GM06990 (cell line): ENCODE results near the gene PEAR1.

Experiments used
- DNase-seq: peaks from one replicate; pipeline ENCODE4 v3.0.0-alpha.2; 2011; ENCODE audit not compliant: insufficient read length; ENCODE audit errors: extremely low read depth
- H3K27me3 ChIP-seq: replicated peaks from 2 replicates; pipeline ENCODE4 v1.6.0; 2011; ENCODE audit warnings: low read length; ENCODE audit not compliant: control insufficient read depth, insufficient read depth
- H3K36me3 ChIP-seq: 2 replicates; pipeline ENCODE4 v1.5.1; 2011; ENCODE audit warnings: low read length; ENCODE audit not compliant: control insufficient read depth, insufficient read depth
- H3K4me3 ChIP-seq: replicated peaks from 2 replicates; pipeline ENCODE4 v1.5.1; 2011; ENCODE audit warnings: low read depth, mild to moderate bottlenecking, control low read depth, low read length
- TF ChIP-seq, protein P1 (sequence below): IDR thresholded peaks from 2 replicates; pipeline ENCODE4 v1.5.1; 2011; ENCODE audit warnings: low read length, control low read depth, mild to moderate bottlenecking, inconsistent platforms; ENCODE audit not compliant: insufficient read depth, poor library complexity, severe bottlenecking

Gene PEAR1

GRCh38 chr1:156942576-156942975 lies 49.1 kb downstream of the PEAR1 start:
- H3K4me3 ChIP-seq = no peak overlapping the region
- no peaks in the 10 kb centered on the region for H3K27me3 ChIP-seq
- TF ChIP-seq, protein P1, sequence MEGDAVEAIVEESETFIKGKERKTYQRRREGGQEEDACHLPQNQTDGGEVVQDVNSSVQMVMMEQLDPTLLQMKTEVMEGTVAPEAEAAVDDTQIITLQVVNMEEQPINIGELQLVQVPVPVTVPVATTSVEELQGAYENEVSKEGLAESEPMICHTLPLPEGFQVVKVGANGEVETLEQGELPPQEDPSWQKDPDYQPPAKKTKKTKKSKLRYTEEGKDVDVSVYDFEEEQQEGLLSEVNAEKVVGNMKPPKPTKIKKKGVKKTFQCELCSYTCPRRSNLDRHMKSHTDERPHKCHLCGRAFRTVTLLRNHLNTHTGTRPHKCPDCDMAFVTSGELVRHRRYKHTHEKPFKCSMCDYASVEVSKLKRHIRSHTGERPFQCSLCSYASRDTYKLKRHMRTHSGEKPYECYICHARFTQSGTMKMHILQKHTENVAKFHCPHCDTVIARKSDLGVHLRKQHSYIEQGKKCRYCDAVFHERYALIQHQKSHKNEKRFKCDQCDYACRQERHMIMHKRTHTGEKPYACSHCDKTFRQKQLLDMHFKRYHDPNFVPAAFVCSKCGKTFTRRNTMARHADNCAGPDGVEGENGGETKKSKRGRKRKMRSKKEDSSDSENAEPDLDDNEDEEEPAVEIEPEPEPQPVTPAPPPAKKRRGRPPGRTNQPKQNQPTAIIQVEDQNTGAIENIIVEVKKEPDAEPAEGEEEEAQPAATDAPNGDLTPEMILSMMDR = no peak
- DNase-seq = no peak
- H3K36me3 ChIP-seq = peaks cover 34% of the 10 kb centered on the region

GRCh38 chr1:156943756-156944155 lies 50.2 kb downstream of the PEAR1 start:
- TF ChIP-seq, protein P1 = no peak
- peaks cover 31% of the 10 kb centered on the region for H3K36me3 ChIP-seq

DNA sequence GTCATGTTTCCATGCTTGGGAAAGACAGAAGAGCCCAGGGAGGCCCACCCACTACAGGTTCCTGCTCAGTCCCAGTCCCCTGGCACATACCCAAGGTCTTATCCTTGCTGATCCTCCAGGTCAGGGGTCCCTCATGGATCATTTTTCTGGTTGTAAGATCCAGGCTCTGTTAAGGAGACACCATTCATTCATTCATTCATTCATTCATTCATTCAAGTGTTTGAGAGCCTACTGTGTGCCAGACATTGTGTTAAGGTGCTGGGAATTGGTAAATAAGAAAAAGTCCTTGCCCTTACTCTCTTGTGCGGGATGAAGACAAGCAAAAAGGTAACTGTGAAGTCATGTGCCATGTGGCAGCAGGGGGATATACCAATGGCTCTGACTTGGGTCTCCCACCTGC lies 50.8 kb downstream of the PEAR1 start:
- no peak for DNase-seq
- Histone ChIP-seq H3K4me3 (no peak overlapping the region), H3K27me3 (no peaks in the 10 kb centered on the region), H3K36me3 (peaks cover 29% of the 10 kb centered on the region)
- TF ChIP-seq, protein P1 = no peak

More at GRCh38 chr1:156943756-156944155, 50.2 kb downstream of the PEAR1 start:
- Histone ChIP-seq H3K27me3 (no peaks in the 10 kb centered on the region), H3K4me3 (no peak overlapping the region)
- no peak for DNase-seq

- Histone ChIP-seq H3K4me3 (no peak overlapping the region), H3K27me3 (no peaks in the 10 kb centered on the region), H3K36me3 (peaks cover 25% of the 10 kb centered on the region)
- DNase-seq = no peak
- TF ChIP-seq, protein P1 = no peak
Measured at GRCh38 chr1:156944848-156945247, 51.3 kb downstream of the PEAR1 start.

DNA sequence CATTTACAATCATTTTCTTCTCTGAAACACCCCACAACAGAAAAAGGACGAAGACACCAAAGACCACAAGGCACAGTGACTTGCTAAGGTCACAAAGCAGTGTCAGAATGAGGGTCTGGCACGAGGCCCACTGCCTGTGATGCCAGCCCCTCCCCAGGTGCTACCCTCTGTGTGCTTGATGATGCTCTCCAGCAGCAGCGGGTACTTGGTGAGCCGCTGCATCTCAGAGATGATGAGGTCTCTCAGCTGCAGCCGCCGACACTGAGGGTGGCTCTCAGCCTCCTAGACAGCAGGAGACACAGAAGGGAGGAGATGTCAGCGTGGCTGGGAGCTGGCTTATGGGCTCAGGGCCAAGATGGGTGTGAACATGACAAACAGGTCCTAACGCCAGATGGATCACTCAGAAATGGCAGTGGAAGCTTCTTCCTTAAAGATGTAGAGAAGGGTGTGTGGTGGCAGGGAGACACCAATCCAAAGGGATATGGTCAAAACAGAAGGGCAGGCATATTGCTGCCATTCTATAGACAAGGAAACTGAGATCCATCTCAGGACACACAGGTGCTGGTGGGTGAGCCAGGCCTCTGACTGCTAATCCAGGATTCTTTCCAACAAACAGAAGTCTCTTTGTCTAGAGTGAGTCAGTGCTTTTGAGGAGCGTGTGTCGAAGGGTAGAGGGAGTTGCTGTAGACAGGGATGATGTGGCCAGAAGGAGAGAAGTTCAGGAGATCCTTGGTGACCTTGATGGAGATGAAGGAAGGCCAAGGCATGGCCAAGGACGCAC lies 52.6 kb downstream of the PEAR1 start:
- no peaks in the 10 kb centered on the region for H3K27me3 ChIP-seq
- no peak for DNase-seq
- H3K4me3 ChIP-seq = no peak overlapping the region
- TF ChIP-seq, protein P1 = no peak
- H3K36me3 ChIP-seq = peaks cover 24% of the 10 kb centered on the region

GRCh38 chr1:156947127-156947526 lies 53.6 kb downstream of the PEAR1 start:
- DNase-seq = no peak
- TF ChIP-seq, protein P1 = no peak
- no peaks in the 10 kb centered on the region for H3K27me3 ChIP-seq
- no peak overlapping the region for H3K4me3 ChIP-seq
- H3K36me3 ChIP-seq = peaks cover 22% of the 10 kb centered on the region
